ENCODE results near the gene NFIC.

The NFIC gene

GRCh38 chr19:3333662-3334061, 32.7 kb upstream of the NFIC start:
- no peak for TF ChIP-seq GATA3 (IDR thresholded peaks at IDR 0.05; ENCODE audit: low read depth, low read length)
- TF ChIP-seq GATA2 (IDR thresholded peaks at IDR 0.05; ENCODE audit: low read depth, low read length): no peak

GRCh38 chr19:3335431-3336350, 30.7 kb upstream of the NFIC start:
- TF ChIP-seq GATA2 (IDR thresholded peaks at IDR 0.05; ENCODE audit: low read depth, low read length) (no peak), GATA3 (IDR thresholded peaks at IDR 0.05; ENCODE audit: low read depth, low read length) (no peak)

- no peak for TF ChIP-seq GATA3 (IDR thresholded peaks at IDR 0.05; ENCODE audit: low read depth, low read length)
Measured at GRCh38 chr19:3336351-3336679, 30.1 kb upstream of the NFIC start.

GRCh38 chr19:3336680-3337523, 29.5 kb upstream of the NFIC start:
- TF ChIP-seq GATA2 (IDR thresholded peaks at IDR 0.05; ENCODE audit: low read depth, low read length): no peak
- no peak for TF ChIP-seq GATA3 (IDR thresholded peaks at IDR 0.05; ENCODE audit: low read depth, low read length)

- TF ChIP-seq GATA3 (IDR thresholded peaks at IDR 0.05; ENCODE audit: low read depth, low read length) (no peak), GATA2 (IDR thresholded peaks at IDR 0.05; ENCODE audit: low read depth, low read length) (no peak)
Measured at GRCh38 chr19:3338541-3339181, 27.7 kb upstream of the NFIC start.

- no peak for TF ChIP-seq GATA2 (IDR thresholded peaks at IDR 0.05; ENCODE audit: low read depth, low read length)
- no peak for TF ChIP-seq GATA3 (IDR thresholded peaks at IDR 0.05; ENCODE audit: low read depth, low read length)
Measured at GRCh38 chr19:3340340-3340739, 26.0 kb upstream of the NFIC start.

GRCh38 chr19:3342246-3342645, 24.1 kb upstream of the NFIC start:
- no peak for TF ChIP-seq GATA2 (IDR thresholded peaks at IDR 0.05; ENCODE audit: low read depth, low read length)
- no peak for TF ChIP-seq GATA3 (IDR thresholded peaks at IDR 0.05; ENCODE audit: low read depth, low read length)

- TF ChIP-seq GATA2 (IDR thresholded peaks at IDR 0.05; ENCODE audit: low read depth, low read length): no peak
- TF ChIP-seq GATA3 (IDR thresholded peaks at IDR 0.05; ENCODE audit: low read depth, low read length): no peak
Measured at GRCh38 chr19:3343619-3344502, 22.5 kb upstream of the NFIC start.

- TF ChIP-seq GATA2 (IDR thresholded peaks at IDR 0.05; ENCODE audit: low read depth, low read length): no peak
- no peak for TF ChIP-seq GATA3 (IDR thresholded peaks at IDR 0.05; ENCODE audit: low read depth, low read length)
Measured at GRCh38 chr19:3344608-3345598, 21.5 kb upstream of the NFIC start.

GRCh38 chr19:3345850-3346460, 20.4 kb upstream of the NFIC start:
- TF ChIP-seq GATA2 (IDR thresholded peaks at IDR 0.05; ENCODE audit: low read depth, low read length) (no peak), GATA3 (IDR thresholded peaks at IDR 0.05; ENCODE audit: low read depth, low read length) (no peak)

GRCh38 chr19:3346677-3347353, 19.6 kb upstream of the NFIC start:
- TF ChIP-seq GATA3 (IDR thresholded peaks at IDR 0.05; ENCODE audit: low read depth, low read length) (no peak), GATA2 (IDR thresholded peaks at IDR 0.05; ENCODE audit: low read depth, low read length) (no peak)

Data from SH-SY5Y (cell line).